ENCODE results near the gene ZNF519.
"Not testable (repeated sequence)": the region's sequence is repeated elsewhere in the genome, so short reads cannot be mapped to it uniquely, and the experiment has no call there.

Gene ZNF519

GRCh38 chr18:14132271-14132700 is at the start of gene ZNF519:
ZNF519 (minus strand) TSS chr18:14132435; CDS start chr18:14132277, 158 bp downstream.
- peak; percentile 90 for DNase-seq

DNA sequence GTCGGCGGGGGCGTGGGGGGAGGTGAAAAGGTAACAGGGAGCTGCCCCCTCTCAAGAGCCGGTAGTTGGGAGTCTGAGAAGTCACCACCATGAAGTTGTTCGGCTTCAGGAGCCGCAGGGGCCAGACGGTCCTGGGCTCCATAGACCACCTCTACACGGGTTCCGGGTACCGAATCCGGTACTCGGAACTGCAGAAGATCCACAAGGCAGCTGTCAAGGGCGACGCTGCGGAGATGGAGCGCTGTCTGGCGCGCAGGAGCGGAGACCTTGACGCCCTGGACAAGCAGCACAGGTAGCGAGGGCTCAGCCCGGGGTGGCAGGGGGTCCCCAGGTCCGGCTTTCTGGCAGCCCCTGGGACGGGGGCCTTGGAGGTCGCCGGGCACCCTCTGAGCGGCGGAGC is 47.1 kb upstream of the ZNF519 start:
- DNase-seq = no peak

DNA sequence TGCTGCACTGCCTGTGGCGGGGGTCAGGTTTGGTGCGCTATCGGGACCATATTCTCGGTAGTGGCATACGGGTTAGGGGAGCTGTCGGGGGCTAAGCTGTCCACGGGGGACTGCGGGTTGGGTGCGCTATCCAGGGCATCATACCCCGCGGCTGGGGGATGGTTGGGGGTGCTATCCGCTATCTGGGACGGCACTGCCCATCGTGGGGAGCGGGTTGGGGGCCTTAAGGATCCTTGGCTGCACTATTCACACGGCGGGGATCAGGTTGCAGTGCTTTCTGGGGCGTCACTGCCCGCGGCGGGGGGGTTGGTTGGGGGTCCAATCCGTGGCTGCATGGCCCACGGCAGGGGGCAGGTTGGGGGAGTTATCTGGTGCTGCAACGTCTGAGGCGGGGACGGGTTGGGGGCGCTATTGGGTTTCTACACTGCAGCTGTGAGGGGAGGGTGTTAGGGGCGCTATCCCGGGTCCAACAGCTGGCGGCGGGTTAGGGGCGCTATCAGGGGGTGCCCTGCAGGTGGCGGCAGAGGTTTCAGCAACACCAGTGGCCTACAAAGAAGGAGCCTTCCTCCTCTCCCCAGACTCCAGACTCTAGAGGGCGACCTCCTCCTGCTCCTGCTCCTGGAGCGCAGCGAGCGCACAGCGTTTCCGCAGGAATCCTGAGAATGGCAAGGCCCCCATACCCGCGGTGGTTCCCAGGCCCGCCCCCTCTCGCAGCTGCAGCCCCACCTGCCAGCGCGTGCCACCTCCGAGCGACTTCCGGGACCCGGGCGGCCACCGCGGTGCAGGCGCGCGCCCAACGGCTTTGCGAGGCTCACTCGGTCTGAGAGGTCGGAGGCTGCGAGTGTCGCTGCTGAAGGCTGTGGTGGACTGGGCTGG is 46.3 kb upstream of the ZNF519 start:
- DNase-seq = peak; percentile 47

DNA sequence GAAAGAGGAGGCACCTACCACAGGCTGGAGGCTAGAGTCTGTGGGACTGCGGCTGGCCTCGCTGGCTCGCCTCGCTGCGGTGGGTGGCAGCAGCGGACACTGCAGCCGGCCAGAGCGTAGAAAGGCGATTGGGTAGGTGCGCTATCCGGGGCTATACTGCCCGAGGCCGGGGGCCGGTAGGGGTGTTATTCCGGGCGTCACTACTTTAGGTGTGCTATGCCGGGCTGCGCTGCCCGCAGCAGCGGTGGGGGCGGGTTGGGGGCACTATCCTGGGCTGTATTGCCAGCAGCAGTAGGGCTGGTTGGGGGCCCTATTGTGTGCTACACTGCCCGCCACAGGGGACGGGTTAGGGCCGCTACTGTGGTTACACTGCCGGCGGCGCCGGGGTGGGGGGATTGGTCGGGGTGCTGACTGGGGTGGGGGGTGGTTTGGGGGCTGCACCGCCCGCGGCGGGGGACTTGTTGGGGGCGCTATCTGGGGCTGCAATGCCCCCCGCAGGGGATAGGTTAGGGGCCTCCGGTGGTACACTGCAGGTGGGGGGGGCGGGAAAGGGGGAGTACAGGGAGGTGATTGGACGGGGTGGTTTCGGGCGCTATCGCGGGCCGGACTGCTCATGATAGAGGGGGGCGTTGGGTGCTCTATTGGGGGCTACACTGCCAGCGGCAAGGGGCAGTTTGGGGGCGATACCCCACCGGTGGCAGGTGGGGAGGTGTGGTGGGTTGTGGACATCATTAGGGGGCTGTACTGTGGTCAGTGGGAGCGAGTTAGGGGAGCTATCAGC is 45.5 kb upstream of the ZNF519 start:
- not testable (repeated sequence) for DNase-seq

DNA sequence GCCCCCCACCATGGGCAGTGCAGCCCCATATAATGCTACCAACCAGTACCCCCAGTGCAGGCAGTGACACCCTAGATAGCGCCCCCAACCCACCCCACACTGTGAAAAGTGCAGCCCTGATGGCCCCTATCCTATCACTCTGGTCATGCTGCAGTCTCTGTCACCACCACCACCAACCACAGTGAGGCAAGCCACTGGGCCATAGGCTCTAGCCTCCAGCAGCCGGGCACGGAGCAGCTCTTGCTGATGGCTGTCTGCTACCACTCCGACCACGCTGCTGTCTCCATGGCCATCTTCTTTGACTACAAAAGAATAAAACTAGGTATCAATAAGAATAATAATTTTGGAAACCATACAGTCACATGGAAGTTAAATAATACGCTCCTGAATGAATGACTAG is 43.2 kb upstream of the ZNF519 start:
- DNase-seq = not testable (repeated sequence)

GRCh38 chr18:14174706-14175085 is 42.5 kb upstream of the ZNF519 start:
- DNase-seq = no peak

DNA sequence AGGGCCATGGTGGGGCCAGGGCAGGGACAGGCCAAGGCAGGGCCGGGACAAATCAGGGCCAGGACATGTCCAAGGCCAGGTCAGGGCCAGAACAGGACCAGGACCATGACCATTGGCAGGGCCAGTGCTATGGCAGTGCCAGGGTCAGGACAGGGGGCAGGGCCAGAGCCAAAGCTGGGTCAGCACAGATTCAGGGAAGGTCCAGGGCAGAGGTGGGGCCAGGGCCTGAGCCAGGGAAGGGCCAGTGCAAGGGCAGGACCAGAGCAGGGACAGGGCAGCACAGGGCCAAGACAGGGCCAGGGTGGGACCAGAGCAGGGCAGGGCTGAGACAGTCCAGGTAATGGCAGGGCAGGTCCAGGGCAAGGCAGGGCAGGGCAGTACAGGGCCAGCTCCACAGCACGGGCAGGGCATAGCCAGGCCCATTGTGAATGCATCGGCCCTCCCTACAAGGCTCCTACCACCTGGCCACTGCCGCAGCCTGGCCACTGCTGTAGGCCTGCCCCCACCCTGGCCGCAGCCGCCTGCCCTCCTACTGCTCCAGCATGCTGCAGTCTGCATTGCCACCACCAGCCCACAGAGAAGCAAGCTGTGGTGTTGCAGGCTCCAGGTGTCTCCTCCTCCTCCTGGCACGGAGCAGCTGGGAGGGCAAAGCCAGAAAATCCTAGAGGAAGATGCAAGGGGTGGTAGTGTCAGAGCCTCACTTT is 41.9 kb upstream of the ZNF519 start:
- DNase-seq = not testable (repeated sequence)

DNA sequence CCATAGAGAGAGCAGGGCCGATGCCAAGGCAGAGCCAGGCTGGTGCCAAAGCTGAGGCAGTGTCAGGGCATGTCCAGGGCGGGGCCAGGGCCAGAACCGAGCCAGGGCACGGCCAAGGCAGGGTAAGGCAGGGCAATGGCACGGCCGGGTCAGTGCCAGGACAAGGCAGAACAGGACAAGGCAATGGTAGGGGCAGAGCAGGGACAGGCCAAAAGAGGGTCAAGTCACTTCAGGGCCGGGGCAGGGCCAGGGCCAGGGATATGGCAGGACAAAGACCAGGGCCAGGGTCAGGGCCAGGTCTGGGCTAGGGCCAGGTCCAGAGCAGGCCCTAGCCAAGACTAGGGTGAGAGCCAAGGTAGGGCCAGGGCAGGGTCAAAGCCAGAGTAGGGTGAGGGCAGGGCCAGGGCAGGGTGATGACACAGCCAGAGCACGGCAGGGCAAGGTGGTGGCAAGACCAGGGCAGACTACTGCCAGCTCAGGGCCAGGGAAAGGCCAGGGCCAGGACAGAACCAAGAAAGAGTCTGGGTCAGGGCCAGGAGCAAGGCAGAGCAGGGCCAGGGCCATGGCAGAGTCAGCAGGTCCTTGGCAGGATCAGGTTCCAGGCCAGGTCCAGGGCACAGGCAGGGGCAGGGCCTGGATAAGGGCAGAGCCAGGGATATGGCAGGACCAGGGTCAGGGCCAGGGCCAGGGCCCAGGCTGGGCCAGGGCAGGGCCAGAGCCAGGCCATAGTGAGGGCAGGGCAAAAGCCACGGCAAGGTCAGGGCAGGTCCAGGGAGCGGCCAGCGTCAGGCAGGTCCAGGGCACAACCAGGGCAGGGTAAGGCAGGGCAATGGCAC is 41.1 kb upstream of the ZNF519 start:
- DNase-seq = not testable (repeated sequence)

GRCh38 chr18:14172142-14173115 is 40.2 kb upstream of the ZNF519 start:
- not testable (repeated sequence) for DNase-seq

DNA sequence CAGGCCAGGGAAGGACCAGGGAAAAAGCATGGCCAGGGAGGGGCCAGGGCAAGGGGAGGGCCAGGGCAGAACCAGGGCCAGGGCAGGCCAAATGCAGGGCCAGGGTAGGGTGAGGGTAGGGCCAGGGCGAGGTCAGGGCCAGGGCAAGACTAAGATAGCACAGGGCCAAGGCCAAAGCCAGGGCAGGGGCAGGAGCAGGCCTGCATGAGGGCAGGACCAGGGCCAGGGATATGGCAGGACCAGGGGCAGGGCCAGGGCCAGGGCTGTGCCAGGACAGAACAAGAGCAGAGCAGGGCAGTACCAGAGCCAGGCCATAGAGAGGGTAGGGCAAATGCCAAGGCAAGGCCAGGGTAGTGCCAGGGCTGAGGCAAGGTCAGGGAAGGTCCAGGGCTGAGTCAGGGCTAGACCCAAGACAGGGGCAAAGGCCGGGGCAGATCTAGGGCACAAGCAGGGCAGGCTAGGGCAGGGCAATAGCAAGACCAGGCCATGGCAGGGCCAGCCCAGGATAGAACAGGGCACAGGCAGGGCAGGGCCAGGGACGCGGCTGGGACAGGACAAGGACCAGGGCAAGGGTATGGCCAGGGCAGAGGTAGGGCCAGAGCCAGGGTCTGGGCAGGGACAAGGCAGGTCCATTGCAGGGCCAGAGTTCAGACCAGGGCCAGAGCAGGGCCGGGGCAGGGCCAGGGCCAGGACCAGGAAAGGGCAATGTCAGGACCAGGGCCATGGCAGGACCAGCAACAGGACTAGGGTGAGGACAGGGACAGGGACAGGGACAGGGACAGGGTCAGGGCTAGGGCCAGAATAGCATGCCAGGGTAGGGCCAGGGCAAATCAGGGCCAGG is 39.3 kb upstream of the ZNF519 start:
- not testable (repeated sequence) for DNase-seq

DNA sequence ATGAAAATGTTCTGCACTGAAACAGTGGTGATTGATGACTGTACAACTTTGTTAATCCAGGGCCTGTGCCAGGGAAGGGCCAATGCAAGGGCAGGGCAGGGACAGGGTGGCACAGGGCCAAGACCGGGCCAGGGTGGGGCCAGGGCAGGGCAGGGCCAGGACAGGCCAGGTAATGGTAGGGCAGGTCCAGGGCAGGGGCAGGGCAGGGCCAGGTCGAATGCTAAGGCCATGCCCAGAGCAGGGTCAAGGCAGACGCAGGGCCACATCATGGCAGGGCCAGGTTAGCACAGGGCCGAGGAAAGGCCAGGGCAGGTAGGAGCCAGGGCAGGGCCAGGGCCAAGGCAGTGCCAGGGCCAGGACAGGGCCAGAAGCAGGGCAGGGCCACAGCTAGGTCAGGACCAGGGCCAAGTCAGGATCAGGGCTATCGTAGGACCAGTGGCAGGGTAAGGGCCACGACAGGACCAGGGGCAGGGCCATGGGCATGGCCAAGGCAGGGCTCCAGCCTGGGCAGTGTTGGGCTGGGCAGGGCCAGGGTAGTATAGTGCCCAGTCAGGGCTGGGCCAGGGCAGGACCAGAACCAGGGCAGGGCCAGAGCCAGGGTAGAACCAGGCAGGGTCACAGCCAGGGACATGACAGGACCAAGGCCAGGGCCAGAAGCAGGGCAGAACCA is 38.3 kb upstream of the ZNF519 start:
- DNase-seq = not testable (repeated sequence)

GRCh38 chr18:14162915-14163314 is 30.7 kb upstream of the ZNF519 start:
- DNase-seq = not testable (repeated sequence)

DNA sequence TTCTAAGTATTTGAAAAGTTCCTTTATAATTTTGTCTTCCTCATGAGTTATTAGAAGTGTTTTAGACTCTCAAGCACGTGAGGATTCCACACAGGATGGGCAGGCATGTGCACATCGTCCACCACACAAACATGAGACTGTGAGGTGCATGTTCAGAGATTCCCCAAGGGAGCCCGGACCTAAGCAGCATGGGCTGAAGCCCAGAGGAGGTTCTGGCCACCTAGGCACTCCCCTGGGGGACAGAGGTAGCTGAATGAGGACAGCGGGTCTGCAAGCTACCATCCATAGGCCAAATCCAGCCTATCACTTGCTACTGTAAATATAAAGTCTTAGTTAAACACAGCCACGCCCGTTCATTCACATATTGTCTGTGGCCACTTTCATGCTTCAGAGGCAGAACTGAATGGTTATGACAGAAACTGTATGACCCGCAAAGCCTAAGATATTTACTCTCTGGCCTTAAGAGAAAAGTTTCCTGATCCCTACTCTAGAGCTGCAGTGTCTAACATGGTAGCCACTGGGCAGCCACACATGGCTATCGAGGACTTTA is 19.4 kb upstream of the ZNF519 start:
- DNase-seq = not testable (repeated sequence)

GRCh38 chr18:14150766-14151165 is 18.5 kb upstream of the ZNF519 start:
- DNase-seq = not testable (repeated sequence)

GRCh38 chr18:14149916-14150420 is 17.7 kb upstream of the ZNF519 start:
- DNase-seq = not testable (repeated sequence)

GRCh38 chr18:14149121-14149850 is 17.1 kb upstream of the ZNF519 start:
- not testable (repeated sequence) for DNase-seq

GRCh38 chr18:14147935-14148865 is 16.0 kb upstream of the ZNF519 start:
- not testable (repeated sequence) for DNase-seq

All from NCI-H2171 (cell line).